ENCODE measurements around the gene KCNMA1.
A peak's percentile ranks its signal among the peaks of the same experiment; 100 is the strongest.

The KCNMA1 gene

DNA sequence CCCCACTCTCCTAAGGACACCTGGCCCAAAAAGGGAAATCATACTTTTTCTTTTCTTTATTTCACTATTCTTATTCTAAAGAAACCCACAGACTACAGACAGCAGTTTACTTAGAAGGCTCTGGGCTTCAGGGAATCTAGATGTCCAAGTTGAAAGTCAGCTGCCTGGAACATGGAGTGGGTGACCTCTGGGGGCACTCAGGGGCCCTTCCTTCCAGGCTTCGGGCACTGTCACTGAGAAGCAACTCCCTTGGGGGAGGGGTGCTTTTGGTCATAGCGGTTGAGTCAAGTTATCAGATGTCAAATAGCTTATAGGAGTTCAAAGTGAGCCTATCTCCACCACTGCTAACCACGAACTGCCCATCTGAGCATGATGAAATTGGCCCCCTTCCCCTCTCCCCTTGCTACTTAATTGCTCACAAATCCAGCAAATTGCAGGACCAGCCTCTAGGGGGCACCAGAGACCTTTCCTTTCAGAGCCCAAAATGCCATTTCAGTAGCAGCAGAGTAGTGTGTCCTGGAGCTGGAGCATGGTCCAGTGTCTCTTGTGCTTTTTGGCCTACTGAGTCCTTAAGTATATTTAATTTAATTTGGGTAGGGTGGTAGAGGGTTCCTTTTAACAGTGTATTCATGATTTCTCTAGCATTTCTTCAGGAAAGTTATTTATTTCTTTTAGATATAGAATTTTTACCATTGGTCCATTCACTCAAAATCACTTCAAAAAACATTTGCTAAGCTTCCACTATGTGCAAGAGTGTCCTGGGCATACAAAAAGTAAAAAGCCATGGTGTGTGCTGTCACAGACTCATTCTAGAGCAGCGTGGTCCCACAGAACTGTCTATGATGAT lies 463.8 kb downstream of the KCNMA1 start:
- peak; percentile 77 to 89 (median 86) for DNase-seq

GRCh38 chr10:77172086-77172485 lies 465.5 kb downstream of the KCNMA1 start:
- no peak for DNase-seq

DNA sequence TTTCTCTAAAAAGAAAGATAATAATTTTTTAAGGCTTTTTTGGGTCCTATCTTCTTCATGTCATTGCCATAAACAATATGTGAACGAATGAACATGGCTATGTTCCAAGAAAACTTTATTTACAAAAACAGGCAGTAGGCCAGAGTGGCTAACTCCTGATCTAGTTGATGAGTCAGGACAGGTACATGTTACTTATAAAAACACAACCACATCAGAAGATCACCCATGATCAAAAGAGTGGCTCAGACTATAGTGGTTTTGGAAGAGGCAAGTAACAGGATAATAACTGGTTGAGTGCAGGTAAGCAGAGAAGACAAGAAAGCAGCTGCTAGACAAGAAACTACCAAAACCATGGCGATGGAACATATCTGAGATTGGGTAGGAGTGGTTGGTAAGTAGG lies 468.7 kb downstream of the KCNMA1 start:
- DNase-seq = no peak

DNA sequence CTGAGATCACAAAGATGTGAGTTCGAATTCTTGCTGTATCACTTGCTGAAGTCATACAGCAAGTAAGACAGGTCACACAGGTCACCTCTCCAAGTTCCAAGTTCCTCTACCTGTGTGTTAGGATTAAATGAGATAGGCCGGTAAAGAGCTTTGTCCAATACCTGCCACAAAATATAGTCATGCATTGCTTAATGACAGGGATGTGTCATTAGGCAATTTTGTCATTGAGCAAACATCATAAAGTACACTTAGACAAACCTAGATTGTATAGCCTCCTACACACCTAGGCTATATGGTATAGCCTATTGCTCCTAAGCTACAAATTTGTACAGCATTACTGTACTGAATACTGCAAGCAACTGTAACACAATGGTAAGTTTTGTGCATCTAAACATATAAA lies 469.4 kb downstream of the KCNMA1 start:
- no peak for DNase-seq

- DNase-seq = peak; percentile 52 to 67 (median 58)
Observed at GRCh38 chr10:77165445-77166208, 472.0 kb downstream of the KCNMA1 start.

GRCh38 chr10:77164616-77165311 lies 472.8 kb downstream of the KCNMA1 start:
- no peak for DNase-seq

GRCh38 chr10:77163670-77164348 lies 473.8 kb downstream of the KCNMA1 start:
- DNase-seq = peak; percentile 51 to 71 (median 64)

- no peak for DNase-seq
Observed at GRCh38 chr10:77162697-77163096, 474.9 kb downstream of the KCNMA1 start.

GRCh38 chr10:77160679-77161078 lies 476.9 kb downstream of the KCNMA1 start:
- DNase-seq = no peak

DNA sequence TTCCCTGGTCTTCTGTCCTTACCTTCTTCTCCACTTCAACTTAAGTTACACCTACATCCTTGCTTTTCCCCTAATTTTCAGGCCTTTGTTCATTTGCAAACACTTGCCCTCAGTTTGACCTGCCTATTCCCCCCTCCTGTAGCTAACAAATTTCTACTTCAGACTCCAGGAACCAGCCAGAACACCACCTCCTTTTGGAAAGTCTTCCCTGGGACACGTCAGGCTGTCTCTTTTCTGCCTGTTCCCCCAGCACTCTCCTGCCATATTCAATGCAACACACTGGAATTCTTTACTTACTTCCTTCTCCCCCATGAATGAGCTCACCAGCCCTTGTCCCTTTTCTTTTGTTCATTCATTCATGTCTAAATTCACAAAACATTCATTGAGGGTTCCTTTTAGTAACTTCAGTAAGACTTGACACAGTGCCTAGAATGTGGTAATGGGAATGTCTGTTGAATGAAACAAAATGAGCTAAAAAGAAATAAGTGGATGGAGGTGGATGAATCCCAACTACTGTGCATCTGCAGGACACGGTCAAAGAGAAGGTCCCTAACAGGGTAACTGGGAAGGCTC lies 478.0 kb downstream of the KCNMA1 start:
- no peak for DNase-seq

GRCh38 chr10:77158666-77159065 lies 478.9 kb downstream of the KCNMA1 start:
- DNase-seq = no peak

- DNase-seq = no peak
Observed at GRCh38 chr10:77157248-77158019, 480.2 kb downstream of the KCNMA1 start.

DNA sequence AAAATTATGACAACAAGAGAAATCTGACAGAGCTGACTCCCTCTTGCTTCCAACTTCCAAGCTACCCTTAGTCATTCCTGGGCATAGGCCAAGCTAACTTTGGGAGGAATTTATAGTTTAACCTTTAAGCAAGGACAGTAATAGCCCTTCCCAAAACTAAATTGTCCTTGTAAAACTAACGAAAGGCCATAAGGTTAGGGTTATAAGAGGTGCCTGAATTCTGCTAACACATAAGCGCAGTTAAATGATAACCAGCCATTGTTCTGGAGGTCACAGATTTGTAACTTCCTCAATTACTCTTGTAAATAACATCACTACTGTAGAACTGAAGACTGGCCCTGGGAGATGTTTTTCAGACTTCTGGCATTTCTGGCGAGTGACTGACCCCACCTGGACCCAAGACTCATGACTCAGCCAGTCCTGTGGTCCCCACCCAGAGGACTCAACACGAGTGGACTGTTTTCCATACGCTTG lies 481.2 kb downstream of the KCNMA1 start:
- no peak for DNase-seq

- DNase-seq = no peak
Observed at GRCh38 chr10:77152256-77152655, 485.4 kb downstream of the KCNMA1 start.

GRCh38 chr10:77151408-77151807 lies 486.2 kb downstream of the KCNMA1 start:
- DNase-seq = no peak

- no peak for DNase-seq
Observed at GRCh38 chr10:77149706-77150105, 487.9 kb downstream of the KCNMA1 start.

- DNase-seq = no peak
Observed at GRCh38 chr10:77149001-77149400, 488.6 kb downstream of the KCNMA1 start.

GRCh38 chr10:77147871-77148270 lies 489.7 kb downstream of the KCNMA1 start:
- no peak for DNase-seq

DNA sequence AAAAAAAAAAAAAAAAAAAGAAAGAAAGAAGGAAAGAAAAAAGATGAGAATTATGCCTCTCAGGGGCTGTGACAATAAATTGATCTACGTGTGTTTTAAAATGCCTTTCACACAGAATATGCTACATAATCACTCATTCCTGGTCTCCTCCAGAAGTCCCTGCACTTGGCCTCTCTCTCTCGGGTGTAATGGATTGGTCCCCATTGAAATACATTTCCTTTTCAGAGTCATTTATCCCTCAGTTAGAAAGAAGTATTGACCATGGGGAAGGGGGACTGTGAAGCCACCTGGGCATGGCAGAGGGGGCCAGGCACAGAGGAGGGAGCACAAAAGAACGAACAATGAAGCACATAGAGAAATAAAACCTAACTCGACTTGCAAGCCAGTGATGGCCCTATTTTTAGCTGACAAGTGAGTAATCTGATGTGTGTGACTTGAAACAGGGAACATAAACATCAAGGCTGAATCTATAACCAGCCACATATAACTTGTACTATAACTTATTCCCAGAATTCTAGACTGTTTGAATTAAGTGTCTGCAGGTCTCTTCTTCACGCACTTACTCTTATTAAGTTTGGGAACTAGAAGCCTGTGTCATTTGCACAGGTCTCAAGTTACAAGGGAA lies 490.8 kb downstream of the KCNMA1 start:
- no peak for DNase-seq

DNA sequence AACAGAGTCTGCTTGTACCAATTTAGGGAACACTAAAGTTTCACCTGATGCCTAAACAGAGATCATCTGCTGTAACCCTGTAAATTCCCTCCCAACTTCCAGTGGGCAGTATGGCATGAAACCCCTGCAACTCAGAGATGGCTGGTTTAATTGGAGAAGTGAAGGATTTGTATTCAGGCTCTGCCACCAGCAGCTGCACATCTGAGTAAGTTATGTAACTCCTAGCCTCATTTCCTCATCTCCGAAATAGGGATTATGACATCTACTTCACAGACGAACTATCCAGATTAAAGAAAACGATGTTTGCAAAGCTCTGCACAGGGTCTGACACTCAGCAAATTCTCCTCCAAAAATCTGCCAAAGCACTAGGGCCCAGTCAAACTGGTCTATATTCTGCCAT lies 493.0 kb downstream of the KCNMA1 start:
- peak; percentile 16 to 64 (median 43) for DNase-seq

Data from suppressor macrophage (primary cell).